Measurements from ENCODE around the gene ZC3HAV1.

Gene ZC3HAV1

DNA sequence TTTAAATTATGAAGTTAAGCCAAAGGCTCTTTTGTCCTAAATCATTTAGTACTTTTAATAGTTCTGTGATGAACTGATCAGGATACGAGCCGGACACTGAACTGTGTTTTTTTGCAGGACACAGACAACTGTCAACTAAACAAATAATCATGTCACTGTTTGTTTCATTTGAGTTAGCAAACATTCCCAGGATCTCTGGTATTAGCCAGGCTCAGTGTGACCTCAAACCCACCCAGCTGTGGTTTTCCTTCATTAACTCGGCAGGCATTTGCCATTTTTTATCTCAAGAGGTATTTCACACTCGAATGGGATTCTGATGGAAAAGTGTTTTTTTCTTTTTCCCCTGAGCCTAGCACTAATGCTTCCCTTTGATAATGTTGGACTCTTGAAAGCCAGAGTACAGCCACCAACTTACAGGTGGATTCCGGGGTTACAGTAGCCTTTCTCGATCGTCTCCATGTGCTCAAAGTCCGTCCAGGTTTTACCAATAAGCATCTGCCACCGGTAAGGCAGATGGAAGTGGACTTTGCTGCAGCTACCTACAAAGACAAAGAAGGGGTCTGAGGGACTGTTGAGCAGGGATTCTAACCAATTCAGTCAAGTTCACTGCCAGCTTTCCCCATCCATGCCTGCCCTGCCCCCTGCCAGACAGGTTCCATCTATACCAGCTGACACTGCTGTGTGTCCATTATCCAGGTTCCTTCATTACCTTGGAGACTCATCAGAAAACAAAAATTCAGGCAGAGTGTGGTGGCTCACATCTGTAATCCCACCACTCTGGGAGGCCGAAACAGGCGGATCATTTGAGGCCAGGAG, 33.4 kb downstream of the ZC3HAV1 start:
- Histone ChIP-seq H3K9me3 (ENCODE audit: insufficient read depth, low read length, severe bottlenecking) (no peaks in the 10 kb centered on the region), H3K79me2 (ENCODE audit: insufficient read depth, low read length) (peaks cover 73% of the 10 kb centered on the region), H3K4me3 (ENCODE audit: low read depth in 1 of 2, low read length in 2 of 2) (no peak overlapping the region), H3K4me1 (ENCODE audit: insufficient read depth, low read length) (peaks cover 46% of the 10 kb centered on the region), H2AFZ (ENCODE audit: low read depth, low read length) (no peak overlapping the region), H3K27me3 (ENCODE audit: insufficient read depth, low read length, poor library complexity) (no peaks in the 10 kb centered on the region), H3K4me2 (ENCODE audit: insufficient read depth, low read length) (no peak overlapping the region), H3K27ac (ENCODE audit: low read length) (no peak overlapping the region), H4K20me1 (ENCODE audit: insufficient read depth, low read length) (peaks cover 54% of the 10 kb centered on the region), H3K36me3 (ENCODE audit: insufficient read depth, low read length) (peaks cover 98% of the 10 kb centered on the region), H3K9ac (ENCODE audit: low read depth, low read length) (no peak overlapping the region)
- TF ChIP-seq, protein P1, sequence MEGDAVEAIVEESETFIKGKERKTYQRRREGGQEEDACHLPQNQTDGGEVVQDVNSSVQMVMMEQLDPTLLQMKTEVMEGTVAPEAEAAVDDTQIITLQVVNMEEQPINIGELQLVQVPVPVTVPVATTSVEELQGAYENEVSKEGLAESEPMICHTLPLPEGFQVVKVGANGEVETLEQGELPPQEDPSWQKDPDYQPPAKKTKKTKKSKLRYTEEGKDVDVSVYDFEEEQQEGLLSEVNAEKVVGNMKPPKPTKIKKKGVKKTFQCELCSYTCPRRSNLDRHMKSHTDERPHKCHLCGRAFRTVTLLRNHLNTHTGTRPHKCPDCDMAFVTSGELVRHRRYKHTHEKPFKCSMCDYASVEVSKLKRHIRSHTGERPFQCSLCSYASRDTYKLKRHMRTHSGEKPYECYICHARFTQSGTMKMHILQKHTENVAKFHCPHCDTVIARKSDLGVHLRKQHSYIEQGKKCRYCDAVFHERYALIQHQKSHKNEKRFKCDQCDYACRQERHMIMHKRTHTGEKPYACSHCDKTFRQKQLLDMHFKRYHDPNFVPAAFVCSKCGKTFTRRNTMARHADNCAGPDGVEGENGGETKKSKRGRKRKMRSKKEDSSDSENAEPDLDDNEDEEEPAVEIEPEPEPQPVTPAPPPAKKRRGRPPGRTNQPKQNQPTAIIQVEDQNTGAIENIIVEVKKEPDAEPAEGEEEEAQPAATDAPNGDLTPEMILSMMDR (IDR thresholded peaks at IDR 0.05; ENCODE audit: borderline replicate concordance, extremely low read depth, low read length, poor library complexity, severe bottlenecking): no peak
- no peak for TF ChIP-seq EZH2 (IDR thresholded peaks at IDR 0.05; ENCODE audit: borderline replicate concordance, low read depth, low read length, severe bottlenecking)
- DNase-seq (no peak), ATAC-seq (ENCODE audit: insufficient read depth, low read depth) (no peak)

DNA sequence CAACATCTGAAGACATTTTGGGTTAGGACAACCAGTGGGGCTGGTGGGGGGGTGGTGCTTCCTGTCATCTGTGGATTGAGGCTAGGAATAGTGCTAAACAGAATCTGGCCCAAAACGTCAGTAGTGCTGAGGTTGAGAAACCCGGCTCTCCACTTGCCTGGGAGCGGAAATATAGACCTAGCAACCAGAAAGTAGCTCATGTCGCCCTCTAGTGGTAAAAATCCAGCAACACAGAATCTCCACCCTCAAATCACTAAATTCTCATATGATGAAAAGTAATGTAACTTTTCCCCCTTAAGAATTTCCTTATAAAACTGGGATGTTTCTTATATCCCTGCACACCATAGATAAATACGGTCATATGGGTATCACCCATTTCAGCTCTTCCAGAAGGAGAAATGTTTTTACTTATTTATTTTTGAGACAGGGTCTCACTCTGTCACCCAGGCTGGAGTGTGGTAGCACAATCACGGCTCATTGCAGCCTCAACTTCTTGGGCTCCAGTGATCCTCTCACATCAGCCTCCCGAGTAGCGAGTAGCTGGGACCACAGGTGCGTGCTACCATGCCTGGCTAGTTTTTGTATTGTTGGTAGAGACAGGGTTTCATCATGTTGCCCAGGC, 34.4 kb downstream of the ZC3HAV1 start:
- H3K4me1 ChIP-seq (ENCODE audit: insufficient read depth, low read length): peaks cover 47% of the 10 kb centered on the region
- TF ChIP-seq EZH2 (IDR thresholded peaks at IDR 0.05; ENCODE audit: borderline replicate concordance, low read depth, low read length, severe bottlenecking): no peak
- TF ChIP-seq, protein P1 (IDR thresholded peaks at IDR 0.05; ENCODE audit: borderline replicate concordance, extremely low read depth, low read length, poor library complexity, severe bottlenecking): peak; percentile 91
- peak overlapping the region; percentile 31; the same call in 1 of the 2 replicates for H3K9ac ChIP-seq (ENCODE audit: low read depth, low read length)
- peaks cover 95% of the 10 kb centered on the region for H3K36me3 ChIP-seq (ENCODE audit: insufficient read depth, low read length)
- DNase-seq: peak; percentile 78
- peak overlapping the region; percentile 83 for H3K27ac ChIP-seq (ENCODE audit: low read length)
- H3K4me2 ChIP-seq (ENCODE audit: insufficient read depth, low read length): peak overlapping the region; percentile 50; the same call in 1 of the 2 replicates
- no peaks in the 10 kb centered on the region for H3K27me3 ChIP-seq (ENCODE audit: insufficient read depth, low read length, poor library complexity)
- no peak overlapping the region for H3K4me3 ChIP-seq (ENCODE audit: low read depth in 1 of 2, low read length in 2 of 2)
- H2AFZ ChIP-seq (ENCODE audit: low read depth, low read length): no peak overlapping the region
- peaks cover 70% of the 10 kb centered on the region for H3K79me2 ChIP-seq (ENCODE audit: insufficient read depth, low read length)
- ATAC-seq (ENCODE audit: insufficient read depth, low read depth): peak; percentile 61
- H3K9me3 ChIP-seq (ENCODE audit: insufficient read depth, low read length, severe bottlenecking): no peaks in the 10 kb centered on the region
- H4K20me1 ChIP-seq (ENCODE audit: insufficient read depth, low read length): peaks cover 47% of the 10 kb centered on the region; the same call in 1 of the 2 replicates

DNA sequence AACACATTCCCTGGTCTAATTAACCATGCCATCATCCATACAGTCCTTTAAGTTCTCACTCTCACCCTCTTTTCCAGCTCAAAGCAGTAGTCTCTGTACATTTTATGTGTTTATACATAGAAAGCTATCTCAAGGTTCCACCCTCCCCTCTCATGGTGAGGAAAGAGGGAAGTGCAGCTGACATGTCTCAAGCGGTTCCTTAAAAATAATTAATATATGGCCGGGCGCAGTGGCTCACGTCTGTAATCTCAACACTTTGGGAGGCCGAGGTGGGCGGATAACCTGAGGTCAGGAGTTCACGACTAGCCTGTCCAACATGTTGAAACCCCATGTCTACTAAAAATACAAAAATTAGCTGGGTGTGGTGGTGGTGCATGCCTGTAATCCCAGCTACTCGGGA, 36.7 kb downstream of the ZC3HAV1 start:
- no peak overlapping the region for H2AFZ ChIP-seq (ENCODE audit: low read depth, low read length)
- H3K4me1 ChIP-seq (ENCODE audit: insufficient read depth, low read length): peaks cover 47% of the 10 kb centered on the region
- H3K9ac ChIP-seq (ENCODE audit: low read depth, low read length): peak overlapping the region; percentile 38
- no peak for ATAC-seq (ENCODE audit: insufficient read depth, low read depth)
- peaks cover 72% of the 10 kb centered on the region for H3K79me2 ChIP-seq (ENCODE audit: insufficient read depth, low read length)
- peak overlapping the region; percentile 4; the same call in 1 of the 2 replicates for H3K4me2 ChIP-seq (ENCODE audit: insufficient read depth, low read length)
- H3K27me3 ChIP-seq (ENCODE audit: insufficient read depth, low read length, poor library complexity): no peaks in the 10 kb centered on the region
- peaks cover 40% of the 10 kb centered on the region for H4K20me1 ChIP-seq (ENCODE audit: insufficient read depth, low read length)
- no peak for DNase-seq
- peak overlapping the region; percentile 85 for H3K27ac ChIP-seq (ENCODE audit: low read length)
- H3K9me3 ChIP-seq (ENCODE audit: insufficient read depth, low read length, severe bottlenecking): no peaks in the 10 kb centered on the region
- peaks cover 94% of the 10 kb centered on the region for H3K36me3 ChIP-seq (ENCODE audit: insufficient read depth, low read length)
- no peak overlapping the region for H3K4me3 ChIP-seq (ENCODE audit: low read depth in 1 of 2, low read length in 2 of 2)
- TF ChIP-seq EZH2 (IDR thresholded peaks at IDR 0.05; ENCODE audit: borderline replicate concordance, low read depth, low read length, severe bottlenecking): no peak
- TF ChIP-seq, protein P1 (IDR thresholded peaks at IDR 0.05; ENCODE audit: borderline replicate concordance, extremely low read depth, low read length, poor library complexity, severe bottlenecking): no peak
